ENCODE data around the gene ISLR2.

Gene ISLR2

DNA sequence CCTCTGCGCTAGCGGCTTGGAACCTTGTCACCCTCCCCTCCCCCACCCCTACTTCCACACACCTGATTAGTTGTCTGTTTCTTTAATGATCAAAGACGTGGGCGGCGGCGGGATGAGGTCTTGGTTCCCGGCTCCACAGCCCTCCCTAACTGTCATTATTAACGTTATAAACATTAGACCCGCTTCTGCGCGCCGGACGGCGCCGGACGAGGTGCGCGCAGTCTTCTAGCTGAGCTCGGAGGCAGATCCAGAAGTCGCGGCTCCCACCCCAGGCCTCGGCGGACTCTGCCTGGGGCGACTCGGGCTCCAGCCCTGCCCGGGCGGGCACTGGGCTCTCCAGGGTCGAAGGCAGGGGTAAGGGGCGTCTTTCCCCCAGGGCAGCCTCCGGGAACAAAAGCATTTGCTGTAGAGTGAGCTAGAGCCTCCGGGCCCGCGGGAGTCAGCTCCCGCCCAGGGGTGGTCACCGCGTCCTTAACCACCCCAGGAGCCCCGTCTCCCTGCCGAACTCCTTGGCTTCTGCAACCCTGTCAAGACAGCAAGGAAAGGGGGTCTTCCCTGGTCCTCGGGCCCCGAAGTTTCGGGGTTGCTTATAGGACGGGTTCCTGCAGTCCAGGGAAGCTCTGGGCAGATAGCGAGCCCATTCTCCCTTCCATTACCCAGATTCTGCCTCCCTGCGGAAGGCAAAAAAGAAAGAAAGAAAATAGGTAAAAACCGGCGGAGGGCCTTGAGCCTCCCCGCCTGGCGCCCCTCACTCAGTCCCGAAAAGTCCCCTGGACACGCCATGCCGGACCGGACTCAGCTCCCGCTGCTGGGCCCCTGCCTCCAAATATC, 2.2 kb upstream of the ISLR2 start:
- DNase-seq, result peak in 2 of 56 donors; percentile 27 to 37

DNA sequence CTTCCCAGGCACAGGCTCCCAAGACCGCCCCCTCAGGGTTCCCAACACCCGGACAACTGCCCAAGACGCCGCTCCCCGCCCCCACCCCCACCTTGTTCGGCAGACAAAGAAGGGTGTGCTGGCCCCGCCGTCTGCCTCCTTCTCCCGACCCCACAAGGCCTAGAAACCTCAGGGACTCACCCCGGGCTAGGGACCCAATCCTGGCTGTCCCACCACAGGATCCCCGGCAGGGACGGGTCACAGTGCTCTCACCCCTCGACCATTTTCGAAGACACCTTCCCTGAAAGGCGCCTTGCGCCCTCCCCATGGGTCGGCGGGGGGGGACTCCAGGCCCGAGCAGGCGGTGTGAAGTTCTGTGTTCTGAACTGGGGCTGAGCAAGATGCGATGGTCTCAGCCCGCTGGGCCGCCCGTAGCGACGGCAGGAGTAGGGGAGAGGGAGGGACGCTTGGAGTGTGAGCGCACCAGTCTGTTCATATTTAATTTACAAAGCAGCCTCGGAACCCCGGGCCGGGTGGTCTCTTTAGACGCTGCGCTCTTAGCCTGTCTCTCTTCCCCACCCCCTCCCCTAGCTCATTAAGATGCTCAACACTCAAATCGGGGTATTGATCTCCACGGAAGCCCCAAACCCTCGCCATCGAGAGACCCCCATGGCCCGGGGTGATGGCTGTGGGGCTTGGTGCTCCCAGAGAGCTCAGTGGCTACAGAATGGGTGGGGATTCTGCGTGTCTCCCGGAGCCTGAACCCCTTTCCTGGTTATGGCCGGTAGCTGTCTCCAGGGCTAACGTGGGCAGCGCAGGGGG, 1.4 kb upstream of the ISLR2 start:
- peak in 1 of 56 donors; percentile 38 for DNase-seq

DNA sequence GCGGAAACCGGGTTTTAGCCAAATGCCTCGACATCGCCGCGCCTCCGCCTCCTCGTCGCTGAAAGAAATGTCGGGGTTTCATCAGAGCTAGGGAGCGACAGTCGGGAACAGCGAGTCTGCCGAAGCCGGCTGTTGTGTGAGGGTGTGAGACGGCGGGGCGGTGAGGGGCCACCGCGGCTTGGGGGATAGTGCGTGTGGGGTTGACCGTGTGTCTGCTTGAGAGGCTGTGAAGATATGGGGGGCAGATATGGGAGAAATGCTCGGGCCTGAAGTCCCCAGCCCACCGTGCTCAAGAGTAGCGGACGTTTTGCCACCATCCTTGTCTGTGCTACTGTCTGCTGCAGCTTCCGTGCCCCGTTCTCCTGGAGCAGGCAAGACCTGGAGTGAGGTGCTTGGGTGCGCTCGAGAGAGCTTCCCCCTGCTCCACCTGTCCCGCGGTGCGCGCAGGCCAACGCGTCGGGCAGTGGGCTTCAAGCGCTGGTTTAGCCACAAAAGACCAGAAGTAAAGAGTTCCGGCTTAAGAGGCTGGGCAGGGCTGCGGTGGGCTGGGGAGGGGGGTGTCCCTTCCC, 716 bp upstream of the ISLR2 start:
- peak in 3 of 56 donors; percentile 14 to 25 (median 20) for DNase-seq

DNA sequence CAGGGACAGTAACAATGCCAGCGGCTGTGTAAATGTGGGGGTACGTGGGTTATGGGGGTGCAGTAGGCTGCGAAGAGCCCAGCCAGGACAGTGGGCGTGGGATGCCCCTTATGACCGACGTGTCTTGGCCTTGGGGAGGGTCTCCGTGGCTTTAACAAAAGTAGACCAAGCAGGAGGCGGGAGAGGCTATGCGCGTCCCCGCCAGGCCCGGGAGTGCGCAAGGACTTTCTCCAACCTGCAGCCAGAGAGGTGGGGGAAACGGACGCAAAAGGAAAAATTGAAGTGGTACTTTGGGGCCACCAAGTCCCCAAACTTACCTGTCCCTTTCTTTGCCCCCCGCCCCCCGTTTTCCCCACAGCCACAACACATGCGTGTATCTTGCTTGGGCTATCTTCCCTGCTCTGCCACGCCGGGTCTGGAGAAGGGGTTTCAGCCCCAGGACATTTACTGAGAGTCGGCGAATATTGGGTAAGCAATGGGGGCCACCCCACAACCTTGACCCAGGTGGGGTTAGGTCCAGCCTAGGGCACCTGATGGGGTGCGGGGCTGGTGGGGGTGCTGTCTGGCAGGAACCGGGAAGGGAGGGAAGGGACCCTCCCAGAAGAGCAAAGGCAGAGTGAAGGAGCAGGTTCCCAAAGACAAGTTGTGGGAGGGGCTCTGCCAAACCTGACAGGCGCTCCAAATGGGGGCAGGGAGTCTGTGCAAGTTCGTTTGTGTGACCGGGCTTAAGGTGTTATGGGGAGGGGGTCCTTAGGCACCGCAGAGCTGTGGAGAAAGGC, 652 bp downstream of the ISLR2 start:
- DNase-seq, result no peak

DNA sequence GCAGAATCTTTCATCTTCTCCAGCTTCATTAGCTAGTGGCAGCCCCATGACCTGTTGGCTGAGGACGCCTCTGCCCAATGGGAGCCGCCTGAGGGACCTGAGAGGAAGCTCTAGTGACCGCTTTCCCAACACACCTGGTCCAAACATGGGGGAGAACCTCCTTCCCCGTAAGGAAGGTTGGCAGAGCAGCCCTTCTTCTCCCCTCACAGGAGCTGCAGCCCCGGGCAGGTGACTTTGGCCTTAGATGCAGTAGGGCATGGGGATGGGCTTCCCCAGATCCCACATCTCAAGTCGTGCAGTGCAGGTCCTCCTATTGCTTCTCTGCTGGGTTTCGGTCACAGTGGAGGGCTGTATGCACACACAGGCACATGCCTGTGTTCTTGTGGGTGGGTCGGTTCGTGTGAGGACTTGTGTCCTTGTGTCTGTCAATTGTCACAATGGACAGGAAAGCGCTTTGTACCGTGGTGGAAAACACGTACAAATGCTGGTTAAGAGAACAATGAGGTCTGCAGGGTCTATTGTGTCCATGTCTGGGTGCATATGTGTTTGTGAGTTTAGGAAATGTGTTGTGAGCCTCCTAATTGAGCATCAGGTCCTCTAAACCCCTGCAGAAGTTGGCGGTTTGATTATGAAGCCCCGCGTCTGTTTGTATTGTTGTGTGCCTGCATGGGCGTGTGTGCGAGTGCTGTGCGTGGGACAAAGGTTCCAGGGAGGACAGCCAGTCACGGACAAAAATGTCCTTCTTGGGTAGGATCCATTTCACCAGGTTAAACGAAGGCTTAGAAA, 1.4 kb downstream of the ISLR2 start:
- no peak for DNase-seq

DNA sequence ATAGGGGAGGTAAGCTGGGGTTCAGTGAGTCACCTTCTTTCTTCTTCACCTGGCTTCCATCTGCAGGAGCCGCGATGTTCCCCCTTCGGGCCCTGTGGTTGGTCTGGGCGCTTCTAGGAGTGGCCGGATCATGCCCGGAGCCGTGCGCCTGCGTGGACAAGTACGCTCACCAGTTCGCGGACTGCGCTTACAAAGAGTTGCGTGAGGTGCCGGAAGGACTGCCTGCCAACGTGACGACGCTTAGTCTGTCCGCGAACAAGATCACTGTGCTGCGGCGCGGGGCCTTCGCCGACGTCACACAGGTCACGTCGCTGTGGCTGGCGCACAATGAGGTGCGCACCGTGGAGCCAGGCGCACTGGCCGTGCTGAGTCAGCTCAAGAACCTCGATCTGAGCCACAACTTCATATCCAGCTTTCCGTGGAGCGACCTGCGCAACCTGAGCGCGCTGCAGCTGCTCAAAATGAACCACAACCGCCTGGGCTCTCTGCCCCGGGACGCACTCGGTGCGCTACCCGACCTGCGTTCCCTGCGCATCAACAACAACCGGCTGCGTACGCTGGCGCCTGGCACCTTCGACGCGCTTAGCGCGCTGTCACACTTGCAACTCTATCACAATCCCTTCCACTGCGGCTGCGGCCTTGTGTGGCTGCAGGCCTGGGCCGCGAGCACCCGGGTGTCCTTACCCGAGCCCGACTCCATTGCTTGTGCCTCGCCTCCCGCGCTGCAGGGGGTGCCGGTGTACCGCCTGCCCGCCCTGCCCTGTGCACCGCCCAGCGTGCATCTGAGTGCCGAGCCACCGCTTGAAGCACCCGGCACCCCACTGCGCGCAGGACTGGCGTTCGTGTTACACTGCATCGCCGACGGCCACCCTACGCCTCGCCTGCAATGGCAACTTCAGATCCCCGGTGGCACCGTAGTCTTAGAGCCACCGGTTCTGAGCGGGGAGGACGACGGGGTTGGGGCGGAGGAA, 2.6 kb downstream of the ISLR2 start:
- no peak for DNase-seq

DNA sequence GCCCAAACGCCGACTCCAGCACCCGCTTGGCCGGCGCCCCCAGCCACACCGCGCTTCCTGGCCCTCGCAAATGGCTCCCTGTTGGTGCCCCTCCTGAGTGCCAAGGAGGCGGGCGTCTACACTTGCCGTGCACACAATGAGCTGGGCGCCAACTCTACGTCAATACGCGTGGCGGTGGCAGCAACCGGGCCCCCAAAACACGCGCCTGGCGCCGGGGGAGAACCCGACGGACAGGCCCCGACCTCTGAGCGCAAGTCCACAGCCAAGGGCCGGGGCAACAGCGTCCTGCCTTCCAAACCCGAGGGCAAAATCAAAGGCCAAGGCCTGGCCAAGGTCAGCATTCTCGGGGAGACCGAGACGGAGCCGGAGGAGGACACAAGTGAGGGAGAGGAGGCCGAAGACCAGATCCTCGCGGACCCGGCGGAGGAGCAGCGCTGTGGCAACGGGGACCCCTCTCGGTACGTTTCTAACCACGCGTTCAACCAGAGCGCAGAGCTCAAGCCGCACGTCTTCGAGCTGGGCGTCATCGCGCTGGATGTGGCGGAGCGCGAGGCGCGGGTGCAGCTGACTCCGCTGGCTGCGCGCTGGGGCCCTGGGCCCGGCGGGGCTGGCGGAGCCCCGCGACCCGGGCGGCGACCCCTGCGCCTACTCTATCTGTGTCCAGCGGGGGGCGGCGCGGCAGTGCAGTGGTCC, 3.5 kb downstream of the ISLR2 start:
- DNase-seq, result no peak

DNA sequence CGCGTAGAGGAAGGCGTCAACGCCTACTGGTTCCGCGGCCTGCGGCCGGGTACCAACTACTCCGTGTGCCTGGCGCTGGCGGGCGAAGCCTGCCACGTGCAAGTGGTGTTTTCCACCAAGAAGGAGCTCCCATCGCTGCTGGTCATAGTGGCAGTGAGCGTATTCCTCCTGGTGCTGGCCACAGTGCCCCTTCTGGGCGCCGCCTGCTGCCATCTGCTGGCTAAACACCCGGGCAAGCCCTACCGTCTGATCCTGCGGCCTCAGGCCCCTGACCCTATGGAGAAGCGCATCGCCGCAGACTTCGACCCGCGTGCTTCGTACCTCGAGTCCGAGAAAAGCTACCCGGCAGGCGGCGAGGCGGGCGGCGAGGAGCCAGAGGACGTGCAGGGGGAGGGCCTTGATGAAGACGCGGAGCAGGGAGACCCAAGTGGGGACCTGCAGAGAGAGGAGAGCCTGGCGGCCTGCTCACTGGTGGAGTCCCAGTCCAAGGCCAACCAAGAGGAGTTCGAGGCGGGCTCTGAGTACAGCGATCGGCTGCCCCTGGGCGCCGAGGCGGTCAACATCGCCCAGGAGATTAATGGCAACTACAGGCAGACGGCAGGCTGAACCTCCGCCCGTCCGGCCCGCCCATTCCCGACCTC, 4.1 kb downstream of the ISLR2 start:
- DNase-seq, result peak in 3 of 56 donors; percentile 22 to 33 (median 22)

DNA sequence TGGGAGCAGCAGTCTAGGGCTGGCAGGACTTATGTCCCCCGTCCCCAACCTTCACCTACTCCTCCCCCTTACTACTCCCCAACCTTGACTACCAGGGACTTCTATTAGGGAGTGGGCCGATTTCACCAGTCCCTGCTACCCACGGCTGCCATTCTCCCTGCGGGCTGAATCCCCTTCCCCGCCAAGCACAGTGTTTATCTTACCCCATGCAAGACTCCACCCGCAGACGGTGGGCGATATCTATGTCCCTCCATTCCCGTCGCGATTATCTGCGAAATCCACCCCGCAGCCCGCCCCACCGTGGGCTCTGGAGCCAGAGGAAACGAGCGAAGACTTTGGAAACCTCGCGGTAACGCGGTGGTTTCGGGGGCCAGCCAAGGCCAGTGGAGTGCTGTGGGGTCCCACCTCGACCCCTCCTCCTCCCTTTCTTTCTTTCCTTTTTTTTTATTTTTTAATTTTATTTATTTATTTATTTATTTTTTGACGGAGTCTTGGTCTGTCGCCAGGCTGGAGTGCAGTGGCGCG, 4.7 kb downstream of the ISLR2 start:
- no peak for DNase-seq

DNA sequence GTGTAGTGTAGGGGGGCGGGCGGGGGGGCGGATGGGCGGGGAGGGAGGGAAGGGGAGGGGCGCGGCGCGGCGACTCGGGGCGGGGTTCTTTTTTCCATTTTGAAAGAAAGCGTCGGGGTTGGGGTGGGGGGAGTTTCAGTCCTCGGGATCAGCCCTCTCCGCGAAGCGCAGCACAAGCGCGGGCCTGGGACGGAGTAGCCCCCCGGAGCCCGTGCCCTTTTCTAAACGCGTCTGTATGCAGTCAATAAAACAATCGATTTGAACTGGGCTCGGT, 6.1 kb downstream of the ISLR2 start:
- no peak for DNase-seq

DNA sequence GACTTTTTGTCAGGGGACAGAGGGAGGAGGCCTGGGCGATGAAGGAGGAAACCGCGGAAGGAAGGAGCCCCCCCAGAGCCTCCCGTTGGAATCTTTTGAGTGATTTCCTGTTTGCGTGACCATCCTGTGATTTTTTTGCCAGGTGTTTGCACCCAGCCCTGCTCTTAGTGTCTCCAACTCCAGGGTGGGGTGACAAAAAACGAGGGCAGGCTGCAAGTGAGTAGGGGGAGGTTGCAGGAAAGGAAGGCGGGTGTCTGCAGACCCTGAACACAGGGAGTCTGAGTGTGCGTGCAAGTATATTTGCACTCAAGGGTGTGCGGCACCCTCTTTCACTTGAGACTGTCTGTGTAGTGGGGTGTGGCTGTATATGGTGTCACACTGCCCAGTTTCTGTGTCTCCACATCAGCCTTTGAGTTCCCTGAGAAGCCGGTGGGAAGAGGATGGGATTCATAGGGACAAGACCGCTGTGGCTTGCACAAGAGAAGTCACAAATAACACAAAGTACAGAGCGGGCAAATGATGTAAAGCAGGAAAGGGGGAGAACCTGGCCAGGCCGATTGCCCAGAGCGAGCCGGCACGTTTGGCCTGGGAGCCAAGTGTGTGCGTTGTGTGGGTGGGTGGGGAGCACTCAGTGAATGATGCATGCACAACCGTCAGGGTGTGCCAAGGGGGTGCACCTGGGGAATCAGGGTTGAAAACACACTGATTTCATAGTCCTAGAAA, 6.6 kb downstream of the ISLR2 start:
- DNase-seq, result no peak

DNA sequence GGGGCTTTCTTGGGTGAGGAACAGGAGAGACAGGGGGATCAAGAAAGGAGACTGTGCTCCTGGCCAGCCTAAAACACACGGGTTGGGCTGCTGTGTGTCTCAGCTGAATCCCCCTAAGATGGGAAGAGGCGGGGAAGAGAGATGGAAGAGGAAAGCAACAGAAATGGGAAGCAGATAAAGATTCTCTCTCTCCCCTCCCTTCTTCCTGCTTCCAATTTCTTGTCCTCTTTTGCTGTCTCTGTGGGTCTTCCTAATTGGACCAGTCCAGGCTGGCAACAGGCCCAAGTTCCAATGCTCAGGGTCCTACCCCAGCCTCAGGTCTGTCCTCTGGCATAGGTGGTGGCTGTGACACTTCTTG, 7.1 kb downstream of the ISLR2 start:
- no peak for DNase-seq

DNA sequence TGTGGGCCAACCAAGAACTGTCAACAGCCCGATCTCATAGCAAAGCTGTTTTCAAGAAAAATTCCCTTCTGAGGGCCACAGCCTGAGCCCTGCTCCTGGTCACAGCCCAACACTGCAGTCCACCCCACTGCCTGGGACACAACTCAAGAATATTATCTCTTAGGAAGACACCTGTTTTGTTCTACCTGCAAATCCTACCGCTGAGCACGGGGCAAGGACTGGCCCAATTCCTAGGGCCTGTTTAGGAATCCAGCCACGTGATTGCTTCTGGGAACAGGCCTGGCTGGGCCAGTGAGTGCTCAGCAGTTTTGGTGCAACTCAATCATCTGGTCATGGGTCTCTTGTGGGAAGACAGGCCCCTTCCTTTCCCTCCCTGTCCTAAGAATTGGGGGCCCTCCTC, 8.3 kb downstream of the ISLR2 start:
- DNase-seq, result no peak

DNA sequence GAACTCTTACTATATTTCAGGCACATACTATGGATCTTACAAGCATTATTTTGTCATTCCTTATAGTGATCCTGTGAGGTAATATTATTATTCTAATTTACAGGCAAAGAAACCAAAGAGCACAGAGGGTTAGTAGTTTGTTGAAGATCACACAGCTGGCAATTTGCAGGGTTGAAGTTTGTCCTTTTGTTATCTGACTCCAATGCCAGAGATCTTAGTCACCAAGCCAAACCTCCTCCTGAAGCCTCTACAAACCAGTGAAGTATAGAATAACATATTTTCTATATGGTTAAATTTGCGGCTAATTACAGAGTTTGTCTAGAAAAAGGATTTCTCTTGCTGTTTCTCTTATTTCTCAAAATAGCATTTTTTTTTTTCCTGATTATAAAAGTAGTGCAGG, 11.2 kb downstream of the ISLR2 start:
- no peak for DNase-seq

DNA sequence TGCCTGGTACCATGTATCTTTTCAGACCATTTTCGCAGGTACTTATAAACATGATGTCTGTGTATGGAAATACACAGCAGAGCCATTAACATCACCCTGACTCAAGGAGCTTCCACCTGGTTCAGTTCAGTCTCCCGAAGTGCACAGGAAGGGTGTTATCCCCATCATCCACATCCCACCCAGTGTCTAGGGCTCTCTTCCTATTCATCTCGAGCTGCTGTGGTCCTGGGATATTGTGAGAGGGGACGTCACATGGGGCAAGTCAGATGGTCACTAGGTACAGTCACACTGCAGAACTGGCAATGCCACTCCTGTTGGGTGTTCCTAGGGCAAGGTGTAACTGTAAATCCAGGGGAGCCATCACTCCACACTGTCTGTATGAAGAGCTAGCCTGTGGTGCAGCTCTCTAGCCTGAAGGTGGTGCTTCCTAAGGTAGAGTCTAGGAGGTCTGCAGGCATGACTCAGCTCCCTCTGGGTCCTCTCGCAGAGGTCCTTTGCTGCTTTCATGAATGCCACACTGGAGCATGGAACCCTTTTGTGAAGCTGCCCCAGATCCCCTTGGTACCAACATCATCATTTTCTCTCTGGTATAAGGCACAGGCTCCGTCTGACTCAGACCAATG, 13.9 kb downstream of the ISLR2 start:
- no peak for DNase-seq

DNA sequence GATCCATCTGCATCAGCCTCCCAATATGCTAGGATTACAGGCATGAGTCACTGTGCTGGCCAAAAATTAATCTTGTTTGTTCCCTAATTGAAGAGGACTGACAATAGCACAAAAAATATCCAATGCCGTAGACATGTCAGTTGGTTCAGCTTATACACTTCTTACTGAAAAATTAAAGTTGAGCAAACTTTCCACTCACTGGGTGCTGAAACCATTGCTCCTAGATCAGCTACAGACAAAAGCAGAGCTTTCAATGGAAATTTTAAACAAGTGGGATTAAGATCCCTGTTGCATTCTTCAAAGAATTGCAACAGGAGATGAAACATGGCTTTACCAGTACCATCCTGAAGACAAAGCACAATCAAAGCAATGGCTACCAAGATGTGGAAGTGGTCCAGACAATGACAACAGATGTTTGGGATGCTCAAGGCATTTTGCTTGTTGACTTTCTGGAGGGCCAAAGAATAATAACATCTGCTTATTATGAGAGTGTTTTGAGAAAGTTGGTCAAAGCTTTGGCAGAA, 16.0 kb downstream of the ISLR2 start:
- DNase-seq, result no peak

DNA sequence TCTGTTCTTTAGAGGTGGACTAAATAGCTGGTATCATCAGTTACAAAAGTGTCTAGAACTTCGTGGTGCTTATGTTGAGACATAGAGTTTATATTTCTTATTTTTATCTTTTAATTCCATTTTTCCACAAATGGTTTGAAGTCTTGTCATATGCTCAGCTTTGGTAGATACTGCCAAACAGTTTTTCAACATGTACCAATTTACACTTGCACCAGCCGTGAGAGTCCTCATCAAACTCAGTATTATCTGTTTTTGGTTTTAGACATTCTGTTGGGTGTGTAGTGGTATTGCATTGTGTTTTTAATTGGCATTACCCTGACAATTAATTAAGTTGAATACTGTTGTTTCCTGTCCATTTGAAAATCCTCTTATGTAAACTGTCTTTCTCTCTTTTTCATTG, 16.7 kb downstream of the ISLR2 start:
- no peak for DNase-seq

Data from amygdala (tissue), 56 donors.